ENCODE data around the gene FKBP15. TPM values are rescaled to one million over a fixed set of nuclear protein-coding genes. Genes with fewer than 3 reads are reported as not detected.

The FKBP15 gene
- total RNA-seq, 1 experiment from 2014 or later = 18.5 TPM

- no peak for TF ChIP-seq CTCF (conservative IDR thresholded peaks at IDR 0.05)
- no peaks in the 10 kb centered on the region for H3K4me1 ChIP-seq (ENCODE audit: insufficient read depth, low read length)
- H2AFZ ChIP-seq (ENCODE audit: low read length) = no peak overlapping the region
- no peaks in the 10 kb centered on the region for H3K9me3 Mint-ChIP-seq
- H2BK5ac ChIP-seq (ENCODE audit: insufficient read length, low read length) = no peak overlapping the region
- H2BK120ac ChIP-seq (ENCODE audit: low read depth, low read length, poor library complexity, severe bottlenecking) = no peak overlapping the region
- no peak overlapping the region for H2BK12ac ChIP-seq (ENCODE audit: insufficient read length, low read depth, low read length)
- no peak overlapping the region for H3K9ac ChIP-seq (ENCODE audit: extremely low read depth, insufficient read length, low read length)
- no peak for DNase-seq
- H3K27ac Mint-ChIP-seq = no peak overlapping the region
- no peak overlapping the region for H3K4me2 ChIP-seq (ENCODE audit: insufficient read depth, insufficient read length, low read length)
- H3K14ac ChIP-seq (ENCODE audit: insufficient read depth, low read length) = no peak overlapping the region
- H4K5ac ChIP-seq (ENCODE audit: insufficient read length, low read depth, low read length) = no peak overlapping the region
- no peak overlapping the region for H3K4ac ChIP-seq (ENCODE audit: low read depth, low read length)
- H3K27me3 ChIP-seq (ENCODE audit: insufficient read depth, low read length) = no peaks in the 10 kb centered on the region
- H3K4me1 Mint-ChIP-seq = peaks cover under 1 to 3% of the 10 kb centered on the region in 2 experiments; a peak in 3 of 4 replicates
- no peak overlapping the region for H3K56ac ChIP-seq (ENCODE audit: insufficient read length, low read depth, low read length)
- H2AK5ac ChIP-seq (ENCODE audit: insufficient read length, low read length) = no peak overlapping the region
- no peak overlapping the region for H3T11ph ChIP-seq (ENCODE audit: low read length)
- no peak overlapping the region for H3K23ac ChIP-seq (ENCODE audit: insufficient read length, low read depth, low read length)
- no peaks in the 10 kb centered on the region for H3K27me3 Mint-ChIP-seq (ENCODE audit: low read depth)
- H3K23me2 ChIP-seq (ENCODE audit: insufficient read length, low read depth, low read length, poor library complexity, severe bottlenecking) = no peaks in the 10 kb centered on the region
- H2BK15ac ChIP-seq (ENCODE audit: low read depth, low read length) = no peak overlapping the region
- no peaks in the 10 kb centered on the region for H4K20me1 ChIP-seq (ENCODE audit: control insufficient read depth, insufficient read depth, insufficient read length)
- no peak overlapping the region for H3K4me3 Mint-ChIP-seq
- no peak overlapping the region for H4K91ac ChIP-seq (ENCODE audit: insufficient read length, low read depth, low read length)
- no peaks in the 10 kb centered on the region; the same call in 1 of the 2 replicates for H3K79me2 ChIP-seq (ENCODE audit: insufficient read depth, low read length)
- no peak overlapping the region for H3K27ac ChIP-seq (ENCODE audit: insufficient read length, low read depth, low read length)
- H3K9me3 ChIP-seq (ENCODE audit: control insufficient read depth, low read depth, low read length) = no peaks in the 10 kb centered on the region
- no CpG with 5 or more reads among the region's 3 CpGs for WGBS (ENCODE audit: extremely low coverage, insufficient read length, low lambda C conversion rate)
- no peak overlapping the region for H3K18ac ChIP-seq (ENCODE audit: insufficient read length, low read depth, low read length)
- H3K79me1 ChIP-seq (ENCODE audit: insufficient read depth, low read depth, low read length, poor library complexity, severe bottlenecking) = peaks cover 4% of the 10 kb centered on the region
- no peak overlapping the region for H4K8ac ChIP-seq (replicated peaks; ENCODE audit: insufficient read length, low read depth, low read length)
- H2BK20ac ChIP-seq (ENCODE audit: low read depth, low read length, poor library complexity, severe bottlenecking) = no peak overlapping the region
- H3K36me3 Mint-ChIP-seq (ENCODE audit: insufficient read depth in 1 of 3, low read depth in 3 of 3) = peaks cover 0 to 4% (median 0%) of the 10 kb centered on the region in 3 experiments; a peak in 2 of 7 replicates
Measured at GRCh38 chr9:113228130-113228665, 7.1 kb upstream of the FKBP15 start.
